Esophagus squamous epithelium (tissue), 5 donors: ENCODE measurements around the gene CHGA. TPM values are rescaled to one million over a fixed set of nuclear protein-coding genes. Genes with fewer than 3 reads are reported as not detected.

Experiments used
- DNase-seq: peaks from one replicate; lab custom pipeline; 2025; lab: John Stamatoyannopoulos, UW
- H3K27ac ChIP-seq, 4 donors: fragments of 200-600 bp; sonication (generic); one replicate each; pipeline ENCODE4 v1.5.1; 2016 to 2019; ENCODE audit warnings: mild to moderate bottlenecking in 1 of 4
- H3K27me3 ChIP-seq, 4 donors: fragments of 200-600 bp; sonication (generic); 1 replicate in 3 of 4; 2 replicates in 1 of 4; pipeline versions ENCODE4 v1.5.1 to v1.6.0; 2017 to 2021; ENCODE audit warnings: antibody characterized with exemption in 1 of 4
- H3K36me3 ChIP-seq, 3 donors: fragments of 200-600 bp; sonication (generic); one replicate each; pipeline ENCODE4 v1.5.1; 2016 to 2019
- H3K4me1 ChIP-seq, 3 donors: fragments of 200-600 bp; sonication (generic); one replicate each; pipeline ENCODE4 v1.5.1; 2017 to 2019
- H3K4me3 ChIP-seq, 4 donors: fragments of 200-600 bp; sonication (generic); 1 replicate in 3 of 4; 2 replicates in 1 of 4; pipeline ENCODE4 v1.5.1; 2016 to 2019; ENCODE audit warnings: mild to moderate bottlenecking in 2 of 4, moderate library complexity in 1 of 4
- H3K9me3 ChIP-seq, 3 donors: fragments of 200-600 bp; sonication (generic); one replicate each; pipeline ENCODE4 v1.5.1; 2016 to 2019
- POLR2A ChIP-seq, 4 donors: fragments of 450-650 bp; IDR thresholded peaks; one replicate each; pipeline ENCODE4 v1.6.1; 2017; ENCODE audit warnings: antibody characterized with exemption in 4 of 4, mild to moderate bottlenecking in 4 of 4, moderate library complexity in 3 of 4
- WGBS, 2 donors: methylation state at CpG; one replicate each; pipeline ENCODE4 v1.1.5; 2018; 5-methylcytosine and 5-hydroxymethylcytosine counted together
- intact Hi-C: fragments of 100-400 bp; cut with DNase I; formaldehyde crosslinking; loops from one replicate; pipeline ENCODE4 v1.15.0; 2022
- total RNA-seq, 4 donors: library from RNA; depleted of rRNA; stranded (reverse); fragments of >200 nt; gene quantifications; one replicate each; pipeline ENCODE4 v1.1.0, GENCODE V29; 2016
- TF ChIP-seq, protein P1 (sequence below), 6 experiments: fragments of 450-650 bp in 4 of 6; fragments of 200-600 bp in 2 of 6; sonication (generic) in 2 of 6; IDR thresholded peaks; one replicate each; pipeline ENCODE4 v1.5.1; 2016 to 2019; ENCODE audit warnings: antibody characterized with exemption in 6 of 6, mild to moderate bottlenecking in 4 of 6, moderate library complexity in 4 of 6
- donor health status: DM: yes; HTN: yes; CAD: no.

CHGA gene
- total RNA-seq, 4 donors from 2014 or later = 0.31 TPM; not detected in 3

GRCh38 chr14:92914087-92914656, 8.8 kb upstream of the CHGA start:
- Histone ChIP-seq H3K36me3 (no peaks in the 10 kb centered on the region), H3K27ac (no peak overlapping the region), H3K9me3 (no peaks in the 10 kb centered on the region), H3K4me1 (no peaks in the 10 kb centered on the region), H3K4me3 (no peak overlapping the region), H3K27me3 (peaks cover 0 to 41% (median 0%) of the 10 kb centered on the region in 4 donors)
- 7 to 20% methylated on average over 7 of the region's 7 CpGs for WGBS, 2 donors
- TF ChIP-seq, protein P1, sequence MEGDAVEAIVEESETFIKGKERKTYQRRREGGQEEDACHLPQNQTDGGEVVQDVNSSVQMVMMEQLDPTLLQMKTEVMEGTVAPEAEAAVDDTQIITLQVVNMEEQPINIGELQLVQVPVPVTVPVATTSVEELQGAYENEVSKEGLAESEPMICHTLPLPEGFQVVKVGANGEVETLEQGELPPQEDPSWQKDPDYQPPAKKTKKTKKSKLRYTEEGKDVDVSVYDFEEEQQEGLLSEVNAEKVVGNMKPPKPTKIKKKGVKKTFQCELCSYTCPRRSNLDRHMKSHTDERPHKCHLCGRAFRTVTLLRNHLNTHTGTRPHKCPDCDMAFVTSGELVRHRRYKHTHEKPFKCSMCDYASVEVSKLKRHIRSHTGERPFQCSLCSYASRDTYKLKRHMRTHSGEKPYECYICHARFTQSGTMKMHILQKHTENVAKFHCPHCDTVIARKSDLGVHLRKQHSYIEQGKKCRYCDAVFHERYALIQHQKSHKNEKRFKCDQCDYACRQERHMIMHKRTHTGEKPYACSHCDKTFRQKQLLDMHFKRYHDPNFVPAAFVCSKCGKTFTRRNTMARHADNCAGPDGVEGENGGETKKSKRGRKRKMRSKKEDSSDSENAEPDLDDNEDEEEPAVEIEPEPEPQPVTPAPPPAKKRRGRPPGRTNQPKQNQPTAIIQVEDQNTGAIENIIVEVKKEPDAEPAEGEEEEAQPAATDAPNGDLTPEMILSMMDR (IDR thresholded peaks at IDR 0.05) = no peak
- no peak for TF ChIP-seq POLR2A (IDR thresholded peaks at IDR 0.05)
- intact Hi-C loops = no loop called here
- DNase-seq = no peak

- Histone ChIP-seq H3K36me3 (no peaks in the 10 kb centered on the region), H3K9me3 (no peaks in the 10 kb centered on the region), H3K4me3 (no peak overlapping the region), H3K4me1 (no peaks in the 10 kb centered on the region), H3K27me3 (peaks cover 0 to 55% (median 0%) of the 10 kb centered on the region in 4 donors), H3K27ac (no peak overlapping the region)
- no peak for DNase-seq
- TF ChIP-seq, protein P1 (IDR thresholded peaks at IDR 0.05) = no peak
- TF ChIP-seq POLR2A (IDR thresholded peaks at IDR 0.05) = no peak
- intact Hi-C loops = no loop called here
- 72 to 78% methylated on average over 3 to 4 of the region's 4 CpGs for WGBS, 2 donors
Observed at GRCh38 chr14:92916201-92916600, 6.7 kb upstream of the CHGA start.

DNA sequence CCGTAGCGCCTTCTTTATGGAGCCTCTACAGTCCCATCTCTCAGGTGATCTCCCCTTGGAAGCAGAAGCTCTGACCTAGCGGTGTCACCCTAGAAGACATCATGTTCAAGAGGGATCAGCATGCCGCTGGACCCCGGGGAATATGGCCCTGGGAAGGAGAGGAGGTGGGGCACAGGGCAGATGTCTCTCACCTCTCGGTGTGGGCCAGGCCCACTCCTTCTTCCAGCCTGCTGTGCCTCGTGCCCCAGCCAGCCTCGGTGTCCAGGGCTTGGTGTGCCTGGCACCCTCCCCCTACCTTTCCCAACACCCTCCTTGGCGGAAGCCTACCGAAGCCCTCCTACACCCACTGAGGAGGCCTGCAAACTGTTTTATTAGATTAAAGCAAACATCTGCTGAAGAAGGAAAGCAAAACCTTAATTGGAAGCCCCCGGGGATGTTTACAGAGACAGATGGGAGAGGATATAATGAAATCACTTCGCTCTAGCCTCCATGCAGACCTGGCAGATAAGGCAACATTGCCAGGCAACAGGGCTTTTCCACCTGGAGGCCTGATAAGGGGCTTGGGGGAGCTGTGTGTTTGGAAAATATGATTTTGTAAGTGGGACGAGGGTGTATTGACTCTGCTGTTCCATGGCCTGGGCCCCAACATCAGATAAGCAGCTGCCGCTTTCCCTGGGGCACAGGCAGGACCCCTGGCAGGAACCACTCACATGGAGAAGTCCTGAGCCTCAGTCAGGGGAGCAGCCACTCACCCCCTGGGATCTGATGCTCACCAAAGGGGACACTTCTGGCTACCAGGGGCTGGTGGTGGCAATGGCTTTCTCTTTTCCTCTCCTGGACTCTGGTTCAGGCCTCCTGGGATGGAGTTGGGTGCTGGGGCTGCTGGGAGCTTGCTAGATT, 5.7 kb upstream of the CHGA start:
- WGBS, 2 donors = 56 to 77% methylated on average over 4 to 11 of the region's 14 CpGs
- Histone ChIP-seq H3K27me3 (peaks cover 0 to 66% (median 0%) of the 10 kb centered on the region in 4 donors), H3K27ac (no peak overlapping the region), H3K4me1 (no peaks in the 10 kb centered on the region), H3K36me3 (no peaks in the 10 kb centered on the region), H3K4me3 (no peak overlapping the region), H3K9me3 (no peaks in the 10 kb centered on the region)
- intact Hi-C loops = no loop called here
- TF ChIP-seq, protein P1 (IDR thresholded peaks at IDR 0.05) = no peak
- TF ChIP-seq POLR2A (IDR thresholded peaks at IDR 0.05) = no peak
- no peak for DNase-seq

DNA sequence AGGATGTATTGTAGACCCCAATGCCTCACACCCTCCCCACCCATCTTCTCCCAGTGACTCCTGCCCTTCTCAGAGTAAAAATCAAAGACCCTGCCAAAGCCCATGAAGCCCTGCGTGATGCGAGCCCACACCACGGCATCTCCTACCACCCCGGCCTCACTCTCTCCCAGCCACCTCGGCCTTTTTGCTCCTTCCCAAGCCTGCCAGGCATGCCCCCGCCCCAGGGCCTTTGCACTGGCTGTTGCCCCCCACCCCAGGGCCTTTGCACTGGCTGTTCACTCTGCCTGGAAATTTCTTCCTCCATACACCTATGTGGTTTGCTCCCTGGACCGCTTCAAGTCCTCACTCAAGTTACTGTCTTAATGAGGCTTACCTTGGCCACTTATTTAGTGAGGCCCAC, 5.0 kb upstream of the CHGA start:
- no peak overlapping the region for H3K27ac ChIP-seq
- no peaks in the 10 kb centered on the region for H3K9me3 ChIP-seq
- H3K4me1 ChIP-seq = peaks cover 0 to 2% (median 0%) of the 10 kb centered on the region in 3 donors
- intact Hi-C loops = no loop called here
- peaks cover 0 to 72% (median 0%) of the 10 kb centered on the region in 4 donors for H3K27me3 ChIP-seq
- H3K4me3 ChIP-seq = no peak overlapping the region
- WGBS, 2 donors = 67 to 72% methylated on average over 7 of the region's 7 CpGs
- no peak for DNase-seq
- H3K36me3 ChIP-seq = no peaks in the 10 kb centered on the region
- TF ChIP-seq, protein P1 (IDR thresholded peaks at IDR 0.05) = no peak
- no peak for TF ChIP-seq POLR2A (IDR thresholded peaks at IDR 0.05)

GRCh38 chr14:92920001-92920400, 2.9 kb upstream of the CHGA start:
- Histone ChIP-seq H3K9me3 (no peaks in the 10 kb centered on the region), H3K27ac (no peak overlapping the region), H3K4me3 (no peak overlapping the region), H3K4me1 (peaks cover 0 to 9% (median 0%) of the 10 kb centered on the region in 3 donors), H3K36me3 (no peaks in the 10 kb centered on the region), H3K27me3 (peaks cover 0 to 83% (median 0%) of the 10 kb centered on the region in 4 donors)
- DNase-seq = no peak
- intact Hi-C loops = no loop called here
- 96 to 97% methylated on average over 15 of the region's 15 CpGs for WGBS, 2 donors
- TF ChIP-seq, protein P1 (IDR thresholded peaks at IDR 0.05) = no peak
- TF ChIP-seq POLR2A (IDR thresholded peaks at IDR 0.05) = no peak
